DOHH2 (cell line): ENCODE results near the gene TP53BP2.

Source experiments
- H3F3A ChIP-seq: fragments of 200-600 bp; sonication (generic), shearing (Covaris generic); 2 replicates; pipeline ENCODE4 v1.6.0; 2016; ENCODE audit warnings: antibody characterized with exemption, mild to moderate bottlenecking; ENCODE audit not compliant: control insufficient read depth, insufficient read depth
- H3K27ac ChIP-seq: fragments of 200-600 bp; sonication (generic); 2 replicates; pipeline ENCODE4 v1.5.1; 2014; ENCODE audit warnings: low read depth, mild to moderate bottlenecking, low read length, moderate library complexity
- H3K27me3 ChIP-seq: fragments of 200-600 bp; sonication (generic); 2 replicates; pipeline ENCODE4 v1.6.1; 2014; ENCODE audit warnings: mild to moderate bottlenecking, low read length, mixed read lengths; ENCODE audit not compliant: control insufficient read depth
- H3K36me3 ChIP-seq: fragments of 200-600 bp; sonication (generic); 2 replicates; pipeline ENCODE4 v1.6.1; 2014; ENCODE audit warnings: mild to moderate bottlenecking, low read length, moderate library complexity, mixed read lengths; ENCODE audit not compliant: control insufficient read depth
- H3K4me1 ChIP-seq: fragments of 200-600 bp; sonication (generic); 2 replicates; pipeline ENCODE4 v1.6.1; 2014; ENCODE audit warnings: mild to moderate bottlenecking, low read length, mixed read lengths; ENCODE audit not compliant: control insufficient read depth
- H3K4me2 ChIP-seq: fragments of 200-600 bp; sonication (generic); 2 replicates; pipeline ENCODE4 v1.6.0; 2014; ENCODE audit warnings: mild to moderate bottlenecking, low read length, moderate library complexity
- H3K4me3 ChIP-seq: fragments of 200-600 bp; sonication (generic); 2 replicates; pipeline ENCODE4 v1.5.1; 2014; ENCODE audit warnings: mild to moderate bottlenecking, low read length, mixed read lengths
- H3K79me2 ChIP-seq: fragments of 200-600 bp; sonication (generic); 2 replicates; pipeline ENCODE4 v1.6.1; 2014; ENCODE audit warnings: mild to moderate bottlenecking, low read length, mixed read lengths; ENCODE audit not compliant: control insufficient read depth
- H3K9me2 ChIP-seq: fragments of 200-600 bp; sonication (generic); replicated peaks from 2 replicates; pipeline ENCODE4 v1.6.1; 2014; ENCODE audit warnings: mild to moderate bottlenecking, low read length, mixed read lengths; ENCODE audit not compliant: control insufficient read depth
- H3K9me3 ChIP-seq: fragments of 200-600 bp; sonication (generic); 2 replicates; pipeline ENCODE4 v1.6.1; 2014; ENCODE audit warnings: antibody characterized with exemption, low read length, mixed read lengths; ENCODE audit not compliant: control insufficient read depth, insufficient read depth
- H4K20me1 ChIP-seq: fragments of 200-600 bp; sonication (generic); 2 replicates; pipeline ENCODE4 v1.6.0; 2014; ENCODE audit warnings: low read depth, mild to moderate bottlenecking, antibody characterized with exemption, low read length, moderate library complexity; ENCODE audit not compliant: control insufficient read depth, insufficient read depth
- CTCF ChIP-seq: fragments of 200-600 bp; sonication (generic); IDR thresholded peaks from one replicate; pipeline ENCODE4 v1.5.1; 2014; ENCODE audit warnings: antibody characterized with exemption, mild to moderate bottlenecking, low read depth, low read length; ENCODE audit not compliant: poor library complexity, severe bottlenecking
- EZH2phosphoT487 ChIP-seq: fragments of 200-600 bp; sonication (generic); IDR thresholded peaks from 2 replicates; pipeline ENCODE4 v1.6.1; 2017; ENCODE audit warnings: borderline replicate concordance, mild to moderate bottlenecking, antibody characterized with exemption, low read length, moderate library complexity, mixed read lengths

TP53BP2 gene

GRCh38 chr1:223755992-223756775, 89.6 kb downstream of the TP53BP2 start:
- Histone ChIP-seq H3K4me1 (no peaks in the 10 kb centered on the region), H3K36me3 (no peaks in the 10 kb centered on the region), H3K4me3 (no peak overlapping the region), H3K27me3 (no peaks in the 10 kb centered on the region), H3K79me2 (no peaks in the 10 kb centered on the region), H3K9me3 (no peaks in the 10 kb centered on the region), H3K27ac (no peak overlapping the region), H3K4me2 (no peak overlapping the region), H4K20me1 (no peaks in the 10 kb centered on the region), H3K9me2 (no peaks in the 10 kb centered on the region), H3F3A (no peaks in the 10 kb centered on the region)
- TF ChIP-seq CTCF (no peak), EZH2phosphoT487 (no peak)

GRCh38 chr1:223755432-223755792, 90.3 kb downstream of the TP53BP2 start:
- Histone ChIP-seq H4K20me1 (no peaks in the 10 kb centered on the region), H3K4me2 (no peak overlapping the region), H3K9me2 (no peaks in the 10 kb centered on the region), H3K27me3 (no peaks in the 10 kb centered on the region), H3K36me3 (no peaks in the 10 kb centered on the region), H3K4me3 (no peak overlapping the region), H3K9me3 (no peaks in the 10 kb centered on the region), H3F3A (no peaks in the 10 kb centered on the region), H3K4me1 (no peaks in the 10 kb centered on the region), H3K79me2 (no peaks in the 10 kb centered on the region), H3K27ac (no peak overlapping the region)
- TF ChIP-seq EZH2phosphoT487 = no peak

- Histone ChIP-seq H3K36me3 (no peaks in the 10 kb centered on the region), H3K4me2 (no peak overlapping the region), H3K4me3 (no peak overlapping the region), H3K9me2 (no peaks in the 10 kb centered on the region), H3K4me1 (no peaks in the 10 kb centered on the region), H3K79me2 (no peaks in the 10 kb centered on the region), H3K27me3 (no peaks in the 10 kb centered on the region), H3F3A (no peaks in the 10 kb centered on the region), H4K20me1 (no peaks in the 10 kb centered on the region), H3K9me3 (no peaks in the 10 kb centered on the region), H3K27ac (no peak overlapping the region)
- TF ChIP-seq EZH2phosphoT487 (no peak), CTCF (no peak)
Observed at GRCh38 chr1:223754681-223755431, 90.9 kb downstream of the TP53BP2 start.
